ENCODE measurements around the gene PRLHR.

Gene PRLHR

DNA sequence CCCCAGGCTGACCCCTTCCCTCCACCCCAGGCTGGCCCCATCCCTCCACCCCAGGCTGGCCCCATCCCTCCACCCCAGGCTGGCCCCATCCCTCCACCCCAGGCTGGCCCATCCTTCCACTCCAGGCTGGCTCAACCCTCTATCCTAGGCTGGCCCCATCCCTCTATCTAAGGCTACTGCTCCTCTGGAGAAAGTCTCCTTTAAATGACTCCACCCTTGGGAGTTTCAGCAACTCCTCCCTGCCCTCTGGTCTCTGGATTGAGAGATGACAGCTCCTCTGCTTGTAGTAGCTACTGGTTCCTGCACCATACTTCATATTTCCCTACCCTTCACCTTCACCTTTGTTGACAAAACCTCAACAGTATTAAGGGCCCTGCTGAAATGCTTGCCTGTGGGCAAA, 8.5 kb downstream of the PRLHR start:
- no peak for DNase-seq

- no peak for DNase-seq
Measured at GRCh38 chr10:118585794-118586193, 9.7 kb downstream of the PRLHR start.

- DNase-seq = no peak
Measured at GRCh38 chr10:118585234-118585633, 10.2 kb downstream of the PRLHR start.

DNA sequence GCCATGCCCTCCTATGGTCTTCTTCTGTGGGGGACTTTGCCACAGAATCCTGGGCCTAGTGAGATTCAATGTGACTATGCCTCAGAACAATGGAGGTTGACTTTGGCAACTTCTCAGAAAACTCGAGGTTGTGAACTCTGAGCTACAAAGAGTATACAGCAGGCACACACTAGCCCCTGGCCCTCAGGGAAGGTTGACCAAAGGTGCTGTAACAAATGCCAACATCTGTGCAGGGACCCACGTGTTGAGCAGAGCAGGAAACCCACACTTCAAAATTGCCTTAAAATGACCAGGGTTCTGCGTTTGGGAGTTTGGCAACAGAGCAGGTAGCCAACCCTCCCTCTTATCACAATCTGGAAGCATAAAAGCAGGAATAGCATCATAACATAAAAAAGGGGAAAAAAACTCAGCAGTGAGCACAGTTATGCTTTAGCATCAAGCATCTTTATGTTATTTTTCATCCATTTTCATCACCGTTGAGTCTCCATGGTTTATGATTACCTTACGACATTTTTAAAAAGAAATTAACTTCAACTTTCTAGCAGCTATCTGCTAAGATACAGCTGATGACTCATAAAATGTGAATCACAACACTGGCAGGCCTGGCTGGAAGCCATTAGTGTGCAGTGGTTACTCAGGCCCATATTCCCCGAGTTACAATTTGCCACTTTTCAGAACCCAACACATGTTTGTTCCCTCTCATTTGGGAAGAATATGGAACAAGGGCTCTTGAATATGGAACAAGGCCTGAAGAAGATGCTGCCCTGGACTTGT, 11.1 kb downstream of the PRLHR start:
- no peak for DNase-seq

GRCh38 chr10:118583611-118584010, 11.8 kb downstream of the PRLHR start:
- DNase-seq = no peak

DNA sequence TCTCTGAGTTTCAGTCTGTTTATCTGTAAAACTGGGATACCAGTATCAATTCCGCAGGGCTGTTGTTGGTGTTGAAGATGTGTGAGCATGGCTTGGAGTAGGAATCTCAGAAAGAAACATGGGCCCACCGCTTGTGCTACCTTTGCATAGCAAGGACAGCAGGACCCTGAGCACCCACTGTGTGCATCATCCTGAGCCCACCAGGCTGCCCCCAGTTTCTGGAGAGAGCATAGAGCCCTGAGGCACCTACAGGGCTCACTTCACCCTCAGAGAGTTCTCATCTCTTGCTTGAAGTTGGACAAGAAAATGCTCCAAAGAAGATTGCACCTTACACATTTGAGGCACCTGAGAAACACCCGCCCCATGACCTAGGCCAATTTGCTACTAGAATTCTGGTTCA, 12.9 kb downstream of the PRLHR start:
- DNase-seq = no peak

DNA sequence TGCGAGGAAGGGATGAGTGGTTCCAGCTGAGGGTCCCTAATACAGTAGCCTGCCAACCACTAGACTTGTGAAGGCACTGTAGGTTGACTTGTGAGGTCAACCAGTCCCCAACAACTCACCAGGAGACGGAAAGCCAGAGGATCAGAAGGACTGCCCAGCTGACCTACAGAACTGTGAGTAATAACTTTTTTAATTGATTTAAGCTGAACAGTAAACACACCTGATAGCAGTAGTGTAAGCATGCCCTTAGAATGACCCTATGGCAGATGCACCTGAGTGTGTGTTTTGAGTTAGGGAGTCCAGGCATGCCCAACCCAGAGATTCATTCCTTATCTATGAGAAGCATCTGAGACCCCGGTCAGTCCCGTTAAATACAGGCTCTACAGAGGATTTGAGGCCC, 14.1 kb downstream of the PRLHR start:
- no peak for DNase-seq

DNA sequence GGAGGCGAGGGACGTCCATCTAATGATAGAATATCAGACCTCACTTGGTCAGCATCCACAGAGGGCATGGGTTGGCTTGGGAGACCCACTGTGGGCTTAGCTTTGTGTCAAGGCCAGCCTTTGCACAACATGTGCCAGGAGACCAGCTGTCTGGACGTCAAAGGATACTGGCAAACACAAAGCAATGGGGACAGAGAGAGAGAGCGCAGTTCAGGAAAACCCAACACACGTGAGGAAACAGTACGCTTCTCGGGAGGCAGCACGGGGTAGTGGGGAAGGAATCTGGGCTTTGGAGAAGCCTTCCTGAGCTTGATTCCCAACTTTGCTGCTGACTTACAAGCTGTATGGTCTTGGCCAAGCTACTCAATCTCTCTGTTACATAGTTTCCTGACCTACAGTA, 14.7 kb downstream of the PRLHR start:
- DNase-seq = peak in 1 of 2 experiments; percentile 12

DNA sequence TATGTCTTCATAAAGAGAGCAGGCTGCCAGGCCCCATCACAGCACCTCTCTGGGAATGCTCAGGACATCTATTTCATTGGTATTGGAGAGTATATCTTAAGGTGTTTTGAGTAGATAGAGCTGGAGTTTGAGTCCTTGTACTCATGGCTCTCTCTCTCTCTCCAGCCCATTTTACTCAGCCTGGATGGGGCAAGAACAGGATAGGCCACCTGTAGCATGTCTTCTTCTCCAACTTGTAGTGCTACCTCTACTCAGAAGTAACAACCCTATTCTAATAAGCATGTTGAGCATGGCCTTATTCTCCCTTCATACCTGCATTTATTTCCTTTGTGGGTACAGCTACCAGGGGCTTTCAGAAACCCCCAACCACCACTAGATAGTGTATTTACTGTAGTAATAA, 21.9 kb downstream of the PRLHR start:
- DNase-seq = no peak

DNA sequence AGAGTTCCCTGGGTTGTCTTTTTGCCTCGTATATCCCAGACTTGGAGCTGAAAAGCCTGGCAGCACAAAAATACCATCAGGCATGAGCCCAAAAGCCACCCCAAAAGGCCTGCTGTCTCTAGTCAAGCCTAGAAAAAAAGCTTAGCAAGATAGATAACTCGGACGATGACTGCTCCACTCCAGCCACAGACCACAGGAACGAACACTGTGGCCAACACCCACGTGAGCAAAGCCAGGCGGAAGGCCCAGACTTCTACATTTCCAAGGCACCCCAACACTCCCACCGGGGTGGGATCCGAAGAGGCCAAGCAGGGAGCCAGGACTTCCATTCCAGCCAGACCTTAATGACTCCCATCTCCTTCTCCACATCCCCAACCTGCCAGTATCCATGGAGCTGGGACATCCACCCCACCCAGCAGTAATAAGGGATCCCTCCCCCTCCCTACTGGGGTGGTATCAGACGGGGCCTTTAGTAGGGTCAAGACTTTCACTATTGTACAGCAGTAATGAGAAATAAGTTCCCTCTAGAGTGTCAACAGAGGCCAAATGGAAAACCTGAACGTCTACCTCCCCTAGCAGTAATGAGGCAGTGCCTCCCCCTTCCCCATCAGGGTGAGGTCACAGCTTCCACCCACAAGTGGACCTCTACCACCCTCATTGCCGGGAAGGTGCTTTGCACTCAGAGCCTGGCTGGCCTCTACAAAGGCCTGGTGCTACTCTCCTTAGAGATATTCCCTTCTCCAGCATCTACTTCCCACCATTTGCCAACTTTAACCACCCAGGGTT, 23.0 kb downstream of the PRLHR start:
- DNase-seq = no peak

GRCh38 chr10:118571123-118571522, 24.3 kb downstream of the PRLHR start:
- DNase-seq = no peak

- DNase-seq = peak; percentile 0 to 36
Measured at GRCh38 chr10:118570591-118570990, 24.9 kb downstream of the PRLHR start.

- no peak for DNase-seq
Measured at GRCh38 chr10:118569882-118570252, 25.6 kb downstream of the PRLHR start.

DNA sequence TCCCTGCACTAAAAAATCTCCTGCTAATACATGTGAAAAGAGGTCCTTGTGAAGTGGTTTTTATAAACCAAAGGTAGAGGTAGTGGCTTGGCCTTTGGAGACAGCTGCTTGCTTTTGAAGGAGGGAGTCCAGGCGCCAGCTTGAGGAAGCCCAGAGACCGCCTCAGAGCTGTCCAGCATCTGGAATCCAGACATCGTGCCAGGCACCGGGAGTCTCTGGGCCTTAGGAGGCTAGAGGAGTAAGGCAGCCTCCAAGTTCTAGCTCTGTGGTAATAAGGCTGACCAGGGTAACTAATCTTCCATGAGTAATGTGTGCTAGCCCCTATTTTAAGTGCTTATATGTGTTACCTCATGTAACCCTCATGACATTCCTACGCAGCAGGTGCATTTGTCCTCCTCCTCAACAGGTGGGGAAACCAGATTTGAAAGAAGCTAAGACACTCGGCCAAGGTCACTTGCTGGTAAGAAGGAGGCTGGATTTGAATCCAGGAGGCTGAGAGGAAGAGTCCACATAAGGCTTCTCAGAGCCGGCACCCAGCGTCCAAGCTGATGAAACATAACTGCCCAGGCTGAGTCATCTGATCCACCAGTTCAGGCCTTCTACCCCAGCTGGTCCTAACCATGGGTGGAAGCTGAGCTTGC, 26.1 kb downstream of the PRLHR start:
- DNase-seq = no peak

- peak; percentile 32 to 38 for DNase-seq
Measured at GRCh38 chr10:118568327-118568848, 27.1 kb downstream of the PRLHR start.

DNA sequence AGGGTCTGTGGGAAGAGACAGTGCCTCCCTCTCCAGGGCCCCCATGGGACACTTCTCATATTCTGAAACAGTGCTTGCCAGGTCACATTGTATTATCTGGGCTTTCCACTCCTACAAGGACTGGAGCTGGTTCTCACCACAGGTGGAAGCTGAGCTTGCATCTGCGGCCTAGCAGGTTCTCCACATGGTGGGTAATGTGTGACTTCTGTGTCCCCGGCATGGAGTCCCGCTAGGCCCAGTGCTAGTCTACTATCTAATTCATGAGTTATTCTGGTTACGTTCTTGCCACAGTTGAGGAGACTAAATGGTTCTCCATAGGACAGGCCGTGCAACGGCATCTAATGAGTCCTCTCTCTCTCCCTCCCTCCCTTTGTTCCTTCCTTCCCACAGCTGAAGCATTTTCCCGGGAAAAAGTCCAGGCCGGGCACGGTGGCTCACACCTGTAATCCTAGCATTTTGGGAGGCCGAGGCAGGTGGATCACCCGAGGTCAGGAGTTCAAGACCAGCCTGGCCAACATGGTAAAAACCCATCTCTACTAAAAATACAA, 27.7 kb downstream of the PRLHR start:
- no peak for DNase-seq

- DNase-seq = no peak
Measured at GRCh38 chr10:118566911-118567310, 28.5 kb downstream of the PRLHR start.

- DNase-seq = no peak
Measured at GRCh38 chr10:118565301-118566075, 30.0 kb downstream of the PRLHR start.

- peak in 1 of 2 experiments; percentile 3 for DNase-seq
Measured at GRCh38 chr10:118564652-118565051, 30.8 kb downstream of the PRLHR start.

- DNase-seq = no peak
Measured at GRCh38 chr10:118564114-118564513, 31.3 kb downstream of the PRLHR start.

DNA sequence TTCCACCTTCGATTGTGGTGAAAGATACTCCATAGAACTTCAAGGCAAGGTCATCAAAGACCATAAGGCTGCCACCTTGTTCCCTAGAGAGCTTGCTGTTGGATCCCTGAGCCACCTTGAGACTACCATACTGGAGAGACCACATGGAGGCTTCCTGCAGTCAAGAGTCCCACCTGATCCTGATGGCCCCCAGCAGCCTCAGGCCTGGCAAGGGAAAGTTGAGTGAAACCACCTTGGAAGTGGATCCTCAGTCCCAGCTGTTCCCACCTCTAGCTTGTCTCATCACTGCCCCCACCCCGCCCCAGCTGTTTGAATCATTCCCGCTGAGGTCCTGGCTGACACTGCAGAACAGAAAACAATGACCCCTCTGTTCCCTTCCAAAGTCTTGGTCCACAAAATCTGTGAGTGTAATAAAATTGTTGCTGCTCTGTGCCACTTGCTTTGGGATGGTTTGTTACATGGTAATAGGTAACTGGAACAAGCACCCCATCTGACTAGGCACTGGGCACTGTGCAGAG, 32.0 kb downstream of the PRLHR start:
- no peak for DNase-seq

DNA sequence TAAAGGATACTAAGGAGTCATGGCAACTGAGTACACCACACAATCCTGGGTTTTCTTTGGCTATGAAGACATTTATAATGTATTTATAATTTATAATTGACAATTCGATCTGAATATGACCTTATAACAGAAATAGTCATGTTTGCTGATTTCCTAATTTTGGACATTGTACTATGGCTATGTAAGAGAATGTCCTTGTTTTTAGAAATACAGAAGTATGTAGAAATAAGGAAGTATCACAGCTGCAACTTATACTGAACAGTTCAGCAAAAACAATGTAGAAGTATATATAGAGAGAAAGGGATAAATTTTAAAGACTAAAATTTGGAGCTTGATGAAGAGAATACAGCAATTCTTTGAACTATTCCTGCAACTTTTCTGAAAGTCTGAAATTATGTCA, 32.6 kb downstream of the PRLHR start:
- DNase-seq = no peak

All from NCI-H2081 (cell line).